Left ventricle myocardium superior (tissue), 1 donor: ENCODE data around the gene SRPK2. TPM values are rescaled to one million over a fixed set of nuclear protein-coding genes. Genes with fewer than 3 reads are reported as not detected.

Source experiments
- ATAC-seq: fragments of 200-7000 bp; cut with Tn5 transposase; one replicate; pipeline ENCODE4 v1.9.1; 2020; ENCODE audit warnings: mild to moderate bottlenecking, moderate library complexity
- DNase-seq: peaks from one replicate; pipeline ENCODE4 v3.0.0-alpha.2; 2020
- intact Hi-C: fragments of 100-400 bp; cut with micrococcal nuclease; formaldehyde crosslinking; loops from one replicate; pipeline ENCODE4 v1.11.0; 2022
- total RNA-seq: library from RNA; stranded (reverse); fragmentation: NEBNext Ultra II Directional; extraction: Animal tissue kit (Norgen Biotek cat#: 25700); gene quantifications from one replicate; pipeline ENCODE4 v1.2.1, GENCODE V29; 2021
- donor health status: DM: no; HTN: yes; CAD: no; lungs with severe emphysema.

Gene SRPK2
- total RNA-seq, 1 donor from 2014 or later, result 29.1 TPM

- intact Hi-C loops, result no loop called here
- no peak for DNase-seq
These were observed 300.3 kb downstream of the SRPK2 start for GRCh38 chr7:105088456-105088855.

GRCh38 chr7:105087981-105088380 is 300.7 kb downstream of the SRPK2 start:
- DNase-seq (no peak), ATAC-seq (no peak)
- intact Hi-C loops, result no loop called here

More at GRCh38 chr7:105088456-105088855, 300.3 kb downstream of the SRPK2 start:
- no peak for ATAC-seq

- ATAC-seq (no peak), DNase-seq (no peak)
- intact Hi-C loops, result no loop called here
These were observed 301.9 kb downstream of the SRPK2 start for GRCh38 chr7:105086850-105087249.

GRCh38 chr7:105084581-105084980 is 304.1 kb downstream of the SRPK2 start:
- DNase-seq, result no peak
- intact Hi-C loops, result no loop called here
- peak; percentile 88 for ATAC-seq

GRCh38 chr7:105079348-105079747 is 309.4 kb downstream of the SRPK2 start:
- ATAC-seq (no peak), DNase-seq (no peak)
- intact Hi-C loops, result no loop called here

- DNase-seq (no peak), ATAC-seq (no peak)
- intact Hi-C loops, result no loop called here
These were observed 315.6 kb downstream of the SRPK2 start for GRCh38 chr7:105073143-105073542.

- intact Hi-C loops, result no loop called here
- DNase-seq (no peak), ATAC-seq (no peak)
These were observed 319.8 kb downstream of the SRPK2 start for GRCh38 chr7:105068886-105069285.

- intact Hi-C loops, result no loop called here
- ATAC-seq (no peak), DNase-seq (no peak)
These were observed 321.0 kb downstream of the SRPK2 start for GRCh38 chr7:105067691-105068090.

Other genes with a start within 250 kb of the SRPK2 start
- 3.7 TPM for gene PUS7, start 133.3 kb upstream of the SRPK2 start, total RNA-seq
- gene RINT1, start 143.3 kb upstream of the SRPK2 start, total RNA-seq, result 14.5 TPM
- gene EFCAB10, start 192.6 kb upstream of the SRPK2 start, total RNA-seq, result not detected